ENCODE data around the gene PCMT1. TPM values are rescaled to one million over a fixed set of nuclear protein-coding genes. Genes with fewer than 3 reads are reported as not detected.
"Not testable (repeated sequence)": the region's sequence is repeated elsewhere in the genome, so short reads cannot be mapped to it uniquely, and the experiment has no call there.

The PCMT1 gene
- total and polyA plus RNA-seq, 10 of the 15 experiments (the other 5 are each of a cell fraction or from before 2014, with no cell fraction given) = 48.5 to 126 (median 81.2) TPM

GRCh38 chr6:149751239-149751638 is 1.7 kb downstream of the PCMT1 start (continued):
- no peak for TF ChIP-seq TCF12 (IDR thresholded peaks at IDR 0.05; ENCODE audit: low read depth, low read length)
- no peak for TF ChIP-seq CTCF (IDR thresholded peaks at IDR 0.05 in 2 of 3, conservative IDR thresholded peaks at IDR 0.05 in 1 of 3; ENCODE audit: control insufficient read depth in 2 of 3, extremely low read depth in 1 of 3, insufficient read depth in 1 of 3, low read depth in 3 of 3, low read length in 3 of 3)
- no peak for TF ChIP-seq BCL3 (IDR thresholded peaks at IDR 0.05; ENCODE audit: borderline replicate concordance, insufficient read depth, low read depth, low read length, poor library complexity, severe bottlenecking)
- TF ChIP-seq RELA (IDR thresholded peaks at IDR 0.05; ENCODE audit: borderline replicate concordance, partially characterized antibody) = no peak
- no peak for TF ChIP-seq MTA2 (IDR thresholded peaks at IDR 0.05; ENCODE audit: low read depth)
- TF ChIP-seq EP300 (IDR thresholded peaks at IDR 0.05; ENCODE audit: borderline replicate concordance in 1 of 2, control insufficient read depth in 1 of 2, low read depth in 2 of 2, low read length in 2 of 2) = no peak
- TF ChIP-seq NFYB (IDR thresholded peaks at IDR 0.05; ENCODE audit: insufficient read depth, low read depth, low read length) = no peak
- no peak for TF ChIP-seq KDM1A (IDR thresholded peaks at IDR 0.05; ENCODE audit: borderline replicate concordance)

- H4K20me1 ChIP-seq (ENCODE audit: control insufficient read depth, insufficient read depth); BruUV-seq (replicated peaks); H3K9me3 ChIP-seq (replicated peaks; ENCODE audit: control insufficient read depth, insufficient read depth, low read length); H3K27ac ChIP-seq (ENCODE audit: control insufficient read depth, insufficient read depth); H3K27me3 ChIP-seq (replicated peaks in 1 of 2; ENCODE audit: control insufficient read depth in 2 of 2, insufficient read depth in 2 of 2, low read length in 1 of 2); in situ Hi-C loops (cut with MboI); H3K36me3 ChIP-seq (ENCODE audit: control insufficient read depth in 2 of 2, insufficient read depth in 2 of 2, low read length in 1 of 2); intact Hi-C loops (cut with micrococcal nuclease; ENCODE audit: unreplicated experiment); H2AFZ ChIP-seq (ENCODE audit: control insufficient read depth, low read depth, low read length); H3K4me3 ChIP-seq; FAIRE-seq; ATAC-seq; H3K9ac ChIP-seq (ENCODE audit: control insufficient read depth, insufficient read depth, low read length); DNase-seq (ENCODE audit: low read depth, low spot score): not testable (repeated sequence)
- Histone ChIP-seq H3K4me2 (ENCODE audit: control insufficient read depth, insufficient read depth) (0 out of 2 replicates have a peak overlapping the region, but pooled peaks have one; percentile 30), H3K79me2 (ENCODE audit: control insufficient read depth, insufficient read depth, low read length) (peaks cover 49% of the 10 kb centered on the region), H3K4me1 (ENCODE audit: control insufficient read depth, insufficient read depth, low read length) (peaks cover 16% of the 10 kb centered on the region)
- POLR2A ChIA-PET = interaction anchor here (0.6 kb wide), 2 partner anchors 18 to 204 kb away, joined by 3 to 4 read pairs; no protein-coding TSS in a partner anchor
- SMC1A ChIA-PET (ENCODE audit: uncharacterized antibody, unreplicated experiment) = interaction anchor here (0.7 kb wide), 1 partner anchor 9 kb away, joined by 3 read pairs; no protein-coding TSS in a partner anchor
- CTCF ChIA-PET = interaction anchor here (1.3 to 1.7 kb wide), 2 partner anchors 9 to 206 kb away, joined by 3 to 4 read pairs; partner anchors contain the start of gene PPIL4
- RAD21 ChIA-PET (ENCODE audit: unreplicated experiment) = interaction anchor here (1.6 kb wide), 1 partner anchor 12 kb away, joined by 5 read pairs; no protein-coding TSS in a partner anchor
- 92% methylated on average over 5 of the region's 5 CpGs for WGBS (ENCODE audit: insufficient coverage, insufficient replicate concordance, low lambda C conversion rate, missing lambda C conversion rate)
Observed at GRCh38 chr6:149751920-149752319, 2.4 kb downstream of the PCMT1 start.
